ENCODE measurements around the gene PNO1. TPM values are rescaled to one million over a fixed set of nuclear protein-coding genes. Genes with fewer than 3 reads are reported as not detected.

Gene PNO1
- total and polyA plus RNA-seq, 10 of the 15 experiments (the other 5 are each of a cell fraction or from before 2014, with no cell fraction given), result 9.7 to 60.2 (median 30.3) TPM

DNA sequence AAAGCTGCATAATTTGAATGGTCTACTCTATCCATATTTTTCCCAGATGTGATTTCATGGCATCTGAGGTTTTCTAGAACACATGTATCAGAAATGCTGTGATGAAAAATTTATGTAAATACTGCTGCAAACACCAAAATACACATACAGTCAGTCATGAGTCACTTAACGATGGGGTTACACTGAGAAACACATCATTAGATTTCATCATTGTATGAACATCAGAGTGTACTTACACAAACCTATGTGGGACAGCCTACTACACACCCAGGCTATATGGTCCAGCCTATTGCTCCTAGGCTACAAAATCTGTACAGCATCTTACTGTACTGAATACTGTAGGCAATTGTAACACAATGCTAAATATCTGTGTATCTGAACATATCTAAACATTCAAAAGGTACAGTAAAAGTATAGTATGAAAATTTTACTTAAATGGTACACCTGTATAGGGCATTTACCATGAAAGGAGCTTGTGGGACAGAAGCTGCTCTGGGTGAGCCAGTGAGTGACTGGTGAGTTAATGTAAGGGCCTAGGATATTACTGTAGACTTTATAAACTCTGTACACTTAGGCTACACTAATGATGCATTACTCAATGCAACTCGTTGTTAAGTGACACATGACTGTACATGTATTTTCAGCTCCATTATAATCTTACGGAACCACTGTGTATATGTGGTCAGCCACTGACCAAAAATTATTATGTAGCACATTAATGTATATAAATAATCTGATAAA, 33.5 kb downstream of the PNO1 start:
- Histone ChIP-seq H3K79me2 (ENCODE audit: control insufficient read depth, insufficient read depth, low read length) (peaks cover 52% of the 10 kb centered on the region), H3K27ac (ENCODE audit: control insufficient read depth, insufficient read depth) (no peak overlapping the region), H2AFZ (ENCODE audit: control insufficient read depth, low read depth, low read length) (no peak overlapping the region), H4K20me1 (ENCODE audit: control insufficient read depth, insufficient read depth) (no peaks in the 10 kb centered on the region; the same call in 1 of the 2 replicates), H3K4me1 (ENCODE audit: control insufficient read depth, insufficient read depth, low read length) (no peaks in the 10 kb centered on the region), H3K4me3 (no peak overlapping the region), H3K9me3 (replicated peaks; ENCODE audit: control insufficient read depth, insufficient read depth, low read length) (no peaks in the 10 kb centered on the region), H3K36me3 (ENCODE audit: control insufficient read depth in 2 of 2, insufficient read depth in 2 of 2, low read length in 1 of 2) (peaks cover 0 to 4% of the 10 kb centered on the region in 2 experiments; a peak in 1 of 4 replicates), H3K9ac (ENCODE audit: control insufficient read depth, insufficient read depth, low read length) (no peak overlapping the region), H3K27me3 (replicated peaks in 1 of 2; ENCODE audit: control insufficient read depth in 2 of 2, insufficient read depth in 2 of 2, low read length in 1 of 2) (no peaks in the 10 kb centered on the region), H3K4me2 (ENCODE audit: control insufficient read depth, insufficient read depth) (no peak overlapping the region)
- in situ Hi-C loops (cut with MboI) (loop anchor here (10.0 kb wide), 1 partner anchor 254 kb away; no protein-coding TSS in a partner anchor), intact Hi-C loops (cut with micrococcal nuclease; ENCODE audit: unreplicated experiment) (no loop called here)
- RAD21 ChIA-PET (ENCODE audit: unreplicated experiment), result interaction anchor here (1.4 kb wide), 2 partner anchors 16 to 251 kb away, joined by 3 read pairs; no protein-coding TSS in a partner anchor
- SMC1A ChIA-PET (ENCODE audit: uncharacterized antibody, unreplicated experiment), result interaction anchor here (1.3 to 2.1 kb wide), 5 partner anchors 8 to 645 kb away, joined by 3 to 6 read pairs (median 4); no protein-coding TSS in a partner anchor
- BruUV-seq (replicated peaks), result no TSS peak
- POLR2A ChIA-PET, result interaction anchor here (1.0 to 1.1 kb wide), 2 partner anchors 20 to 39 kb away, joined by 3 read pairs; no protein-coding TSS in a partner anchor
- CTCF ChIA-PET, result interaction anchor here (0.8 to 2.7 kb wide), 8 partner anchors 13 to 94 kb away, joined by 3 to 6 read pairs (median 4); no protein-coding TSS in a partner anchor
- ATAC-seq (peak; percentile 73), DNase-seq (ENCODE audit: low read depth, low spot score) (no peak), FAIRE-seq (no peak)
- 57% methylated on average over 3 of the region's 3 CpGs for WGBS (ENCODE audit: insufficient coverage, insufficient replicate concordance, low lambda C conversion rate, missing lambda C conversion rate)
- no peak for TF ChIP-seq FOS (IDR thresholded peaks at IDR 0.05; ENCODE audit: borderline replicate concordance, extremely low read depth, insufficient read length)
- TF ChIP-seq SMARCA5 (IDR thresholded peaks at IDR 0.05), result no peak

DNA sequence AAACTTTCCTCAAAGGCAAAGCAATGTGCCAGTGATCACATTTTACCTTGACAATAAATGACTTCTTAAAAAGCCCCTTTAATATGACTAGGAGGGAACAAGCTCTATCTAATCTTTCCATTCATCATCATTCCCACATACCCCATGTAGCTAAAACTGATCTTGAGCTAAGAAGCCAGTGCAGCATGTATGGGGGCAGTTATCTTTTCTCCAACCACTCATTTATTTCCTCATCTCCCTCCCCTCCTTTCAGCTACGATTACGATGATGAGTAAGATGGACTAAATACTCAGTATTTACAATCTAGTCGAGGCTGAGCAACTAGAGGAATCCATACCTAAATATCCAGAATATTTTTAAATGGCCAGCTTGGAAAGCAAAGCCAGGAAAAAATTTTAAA, 35.5 kb downstream of the PNO1 start:
- H3K4me3 ChIP-seq, result no peak overlapping the region
- DNase-seq (ENCODE audit: low read depth, low spot score), result no peak
- H3K36me3 ChIP-seq (ENCODE audit: control insufficient read depth in 2 of 2, insufficient read depth in 2 of 2, low read length in 1 of 2), result peaks cover 0 to 4% of the 10 kb centered on the region in 2 experiments; a peak in 1 of 4 replicates
- no TSS peak for BruUV-seq (replicated peaks)
- H4K20me1 ChIP-seq (ENCODE audit: control insufficient read depth, insufficient read depth), result no peaks in the 10 kb centered on the region; the same call in 1 of the 2 replicates
- H3K4me2 ChIP-seq (ENCODE audit: control insufficient read depth, insufficient read depth), result no peak overlapping the region
- peaks cover 60% of the 10 kb centered on the region for H3K79me2 ChIP-seq (ENCODE audit: control insufficient read depth, insufficient read depth, low read length)
- no peaks in the 10 kb centered on the region for H3K4me1 ChIP-seq (ENCODE audit: control insufficient read depth, insufficient read depth, low read length)
- intact Hi-C loops (cut with micrococcal nuclease; ENCODE audit: unreplicated experiment), result no loop called here
- no peaks in the 10 kb centered on the region for H3K9me3 ChIP-seq (replicated peaks; ENCODE audit: control insufficient read depth, insufficient read depth, low read length)
- ChIA-PET RAD21 (ENCODE audit: unreplicated experiment) (interaction anchor here (0.7 to 1.0 kb wide), 4 partner anchors 9 to 90 kb away, joined by 3 to 4 read pairs (median 3); no protein-coding TSS in a partner anchor), CTCF (interaction anchor here (0.8 to 9.9 kb wide), 6 partner anchors 8 to 103 kb away, joined by 3 to 103 read pairs (median 20); no protein-coding TSS in a partner anchor), POLR2A (interaction anchor here (1.5 kb wide), 1 partner anchor 57 kb away, joined by 4 read pairs; no protein-coding TSS in a partner anchor), SMC1A (ENCODE audit: uncharacterized antibody, unreplicated experiment) (interaction anchor here (1.0 to 2.5 kb wide), 8 partner anchors 10 to 99 kb away, joined by 3 to 8 read pairs (median 4); no protein-coding TSS in a partner anchor)
- H3K27ac ChIP-seq (ENCODE audit: control insufficient read depth, insufficient read depth), result no peak overlapping the region
- WGBS (ENCODE audit: insufficient coverage, insufficient replicate concordance, low lambda C conversion rate, missing lambda C conversion rate), result 99% methylated on average over 3 of the region's 3 CpGs
- no peak for ATAC-seq
- no peaks in the 10 kb centered on the region for H3K27me3 ChIP-seq (replicated peaks in 1 of 2; ENCODE audit: control insufficient read depth in 2 of 2, insufficient read depth in 2 of 2, low read length in 1 of 2)
- no peak for FAIRE-seq
- H2AFZ ChIP-seq (ENCODE audit: control insufficient read depth, low read depth, low read length), result no peak overlapping the region
- in situ Hi-C loops (cut with MboI), result loop anchor here (10.0 kb wide), 1 partner anchor 252 kb away; no protein-coding TSS in a partner anchor
- H3K9ac ChIP-seq (ENCODE audit: control insufficient read depth, insufficient read depth, low read length), result no peak overlapping the region
- no peak for TF ChIP-seq HDGF (IDR thresholded peaks at IDR 0.05)
- TF ChIP-seq, protein P1, sequence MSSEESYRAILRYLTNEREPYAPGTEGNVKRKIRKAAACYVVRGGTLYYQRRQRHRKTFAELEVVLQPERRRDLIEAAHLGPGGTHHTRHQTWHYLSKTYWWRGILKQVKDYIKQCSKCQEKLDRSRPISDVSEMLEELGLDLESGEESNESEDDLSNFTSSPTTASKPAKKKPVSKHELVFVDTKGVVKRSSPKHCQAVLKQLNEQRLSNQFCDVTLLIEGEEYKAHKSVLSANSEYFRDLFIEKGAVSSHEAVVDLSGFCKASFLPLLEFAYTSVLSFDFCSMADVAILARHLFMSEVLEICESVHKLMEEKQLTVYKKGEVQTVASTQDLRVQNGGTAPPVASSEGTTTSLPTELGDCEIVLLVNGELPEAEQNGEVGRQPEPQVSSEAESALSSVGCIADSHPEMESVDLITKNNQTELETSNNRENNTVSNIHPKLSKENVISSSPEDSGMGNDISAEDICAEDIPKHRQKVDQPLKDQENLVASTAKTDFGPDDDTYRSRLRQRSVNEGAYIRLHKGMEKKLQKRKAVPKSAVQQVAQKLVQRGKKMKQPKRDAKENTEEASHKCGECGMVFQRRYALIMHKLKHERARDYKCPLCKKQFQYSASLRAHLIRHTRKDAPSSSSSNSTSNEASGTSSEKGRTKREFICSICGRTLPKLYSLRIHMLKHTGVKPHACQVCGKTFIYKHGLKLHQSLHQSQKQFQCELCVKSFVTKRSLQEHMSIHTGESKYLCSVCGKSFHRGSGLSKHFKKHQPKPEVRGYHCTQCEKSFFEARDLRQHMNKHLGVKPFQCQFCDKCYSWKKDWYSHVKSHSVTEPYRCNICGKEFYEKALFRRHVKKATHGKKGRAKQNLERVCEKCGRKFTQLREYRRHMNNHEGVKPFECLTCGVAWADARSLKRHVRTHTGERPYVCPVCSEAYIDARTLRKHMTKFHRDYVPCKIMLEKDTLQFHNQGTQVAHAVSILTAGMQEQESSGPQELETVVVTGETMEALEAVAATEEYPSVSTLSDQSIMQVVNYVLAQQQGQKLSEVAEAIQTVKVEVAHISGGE (CRISPR knock-in tag; IDR thresholded peaks at IDR 0.05), result no peak
- no peak for TF ChIP-seq IRF4 (IDR thresholded peaks at IDR 0.05; ENCODE audit: low read depth, low read length)
- no peak for TF ChIP-seq ZNF217 (IDR thresholded peaks at IDR 0.05)

All from GM12878 (cell line).